Measurements from ENCODE around the gene RNGTT. TPM values are rescaled to one million over a fixed set of nuclear protein-coding genes. Genes with fewer than 3 reads are reported as not detected.
A peak's percentile ranks its signal among the peaks of the same experiment; 100 is the strongest.

The RNGTT gene
- 1 to 10 TPM; 2.6 to 6.1 (median 3.5) TPM for total RNA-seq
- 1 to 10 TPM; 1.7 to 2.9 TPM for polyA plus RNA-seq

DNA sequence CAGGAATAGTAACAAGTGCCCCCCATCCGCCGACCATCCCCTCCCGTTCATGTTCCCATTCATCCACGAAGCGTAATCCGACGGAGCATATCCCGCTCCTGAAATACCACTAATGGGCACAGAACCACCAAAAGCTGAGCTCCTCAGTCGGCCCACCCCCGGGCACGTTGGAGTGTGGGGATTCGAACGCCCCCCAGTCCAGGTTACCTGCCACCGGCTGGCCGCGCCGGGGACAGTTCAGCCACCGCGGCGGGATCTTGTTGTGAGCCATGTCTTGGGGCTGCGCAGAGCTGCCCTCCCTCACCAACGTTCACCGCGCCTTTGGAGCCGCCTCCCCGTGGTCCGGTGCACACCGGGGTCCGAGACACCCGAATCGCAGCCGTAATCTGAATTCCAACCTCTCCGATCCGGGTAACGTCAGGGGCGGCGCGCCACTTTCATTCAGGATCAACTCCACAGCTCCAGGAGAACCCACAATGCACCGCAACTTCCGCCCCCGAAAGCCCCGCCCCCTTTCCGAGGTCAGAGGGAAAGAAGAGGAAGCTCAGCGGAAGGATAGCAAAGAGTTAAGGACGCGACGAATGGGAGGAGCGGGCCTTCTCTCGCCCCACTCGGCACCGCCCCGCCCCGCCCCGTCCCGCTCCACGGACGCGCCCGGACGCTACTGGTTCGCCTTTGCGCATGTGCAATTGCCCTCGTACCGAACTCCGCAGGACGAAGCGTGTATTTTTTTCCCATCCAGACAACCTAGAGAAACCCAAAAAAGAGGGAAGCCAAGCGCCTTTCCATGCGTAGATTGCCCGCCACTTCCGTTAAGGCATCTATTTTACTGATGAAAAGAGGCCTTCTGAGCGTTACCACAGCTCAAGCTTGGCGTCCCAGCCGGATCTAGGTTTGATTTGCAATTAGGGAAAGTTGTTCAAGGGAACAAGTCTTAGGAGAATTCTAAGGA lies at the start of gene RNGTT:
Gene RNGTT, minus strand, starts transcription at position 480 of the 952 bp plus-strand sequence. Its CDS starts 209 bp downstream, at position 271.
- Histone ChIP-seq H3K27me3 (no peaks in the 10 kb centered on the region), H3K4me3 (peak within 1 kb of the TSS; percentile 86 to 98 (median 90)), H3K27ac (peak within 1 kb of the TSS; percentile 53 to 76 (median 66)), H3K36me3 (no peaks in the 10 kb centered on the region), H3K4me1 (peaks cover 9 to 12% (median 11%) of the 10 kb centered on the region in 3 donors), H3K9me3 (no peaks in the 10 kb centered on the region)
- TF ChIP-seq, protein P1, sequence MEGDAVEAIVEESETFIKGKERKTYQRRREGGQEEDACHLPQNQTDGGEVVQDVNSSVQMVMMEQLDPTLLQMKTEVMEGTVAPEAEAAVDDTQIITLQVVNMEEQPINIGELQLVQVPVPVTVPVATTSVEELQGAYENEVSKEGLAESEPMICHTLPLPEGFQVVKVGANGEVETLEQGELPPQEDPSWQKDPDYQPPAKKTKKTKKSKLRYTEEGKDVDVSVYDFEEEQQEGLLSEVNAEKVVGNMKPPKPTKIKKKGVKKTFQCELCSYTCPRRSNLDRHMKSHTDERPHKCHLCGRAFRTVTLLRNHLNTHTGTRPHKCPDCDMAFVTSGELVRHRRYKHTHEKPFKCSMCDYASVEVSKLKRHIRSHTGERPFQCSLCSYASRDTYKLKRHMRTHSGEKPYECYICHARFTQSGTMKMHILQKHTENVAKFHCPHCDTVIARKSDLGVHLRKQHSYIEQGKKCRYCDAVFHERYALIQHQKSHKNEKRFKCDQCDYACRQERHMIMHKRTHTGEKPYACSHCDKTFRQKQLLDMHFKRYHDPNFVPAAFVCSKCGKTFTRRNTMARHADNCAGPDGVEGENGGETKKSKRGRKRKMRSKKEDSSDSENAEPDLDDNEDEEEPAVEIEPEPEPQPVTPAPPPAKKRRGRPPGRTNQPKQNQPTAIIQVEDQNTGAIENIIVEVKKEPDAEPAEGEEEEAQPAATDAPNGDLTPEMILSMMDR (IDR thresholded peaks at IDR 0.05): no peak
- peak; percentile 98 to 99 (median 99) for DNase-seq
- peak; percentile 9 for FAIRE-seq
- intact Hi-C loops (cut with DNase I): no loop called here
- peak; percentile 99 to 100 (median 100) for ATAC-seq
- 0 to 1% methylated on average over 68 to 74 of the region's 74 CpGs for WGBS, 2 donors

DNA sequence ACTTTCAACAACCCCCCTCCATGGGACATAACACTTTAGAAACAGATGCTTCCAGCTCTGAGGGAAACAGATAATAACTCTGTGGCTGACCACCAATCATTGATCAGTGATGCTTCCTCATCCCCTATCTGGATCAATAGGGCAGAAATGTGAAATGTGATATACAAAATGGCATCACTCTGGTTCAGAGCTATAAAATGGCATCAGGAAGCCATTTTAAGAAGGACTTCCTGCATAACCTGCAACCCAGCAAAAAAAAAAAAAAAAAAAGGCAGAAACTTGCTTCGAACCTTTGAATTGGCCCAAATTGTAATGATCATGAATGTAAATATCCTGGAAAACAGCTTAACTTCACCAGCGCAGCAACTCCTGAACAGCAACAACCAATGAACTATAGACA lies 48.0 kb upstream of the RNGTT start:
- Histone ChIP-seq H3K27me3 (no peaks in the 10 kb centered on the region), H3K4me1 (no peaks in the 10 kb centered on the region), H3K27ac (no peak overlapping the region), H3K4me3 (no peak overlapping the region), H3K9me3 (no peaks in the 10 kb centered on the region), H3K36me3 (no peaks in the 10 kb centered on the region)
- intact Hi-C loops (cut with DNase I): no loop called here
- ATAC-seq (no peak), FAIRE-seq (no peak), DNase-seq (no peak)
- TF ChIP-seq, protein P1 (IDR thresholded peaks at IDR 0.05): no peak
- 96 to 98% methylated on average over 2 of the region's 2 CpGs for WGBS, 2 donors

DNA sequence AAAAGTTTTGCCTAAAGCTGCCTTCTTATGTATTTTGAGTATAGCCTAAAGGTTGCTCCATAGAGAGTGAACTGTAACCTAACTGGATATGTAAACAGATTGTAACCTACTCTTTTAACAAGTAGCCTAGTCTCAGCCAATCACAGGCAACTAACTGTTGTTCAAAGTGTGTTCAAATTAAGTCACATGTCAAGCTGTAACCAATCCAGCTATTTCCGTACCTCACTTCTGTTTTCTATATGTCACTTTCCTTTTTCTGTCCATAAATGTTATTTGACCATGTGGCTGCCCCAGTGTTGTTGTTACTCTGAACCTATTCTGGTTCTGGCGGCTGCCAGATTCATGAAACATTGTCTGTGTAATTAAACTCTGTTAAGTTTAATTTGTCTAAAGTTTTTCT lies 47.4 kb upstream of the RNGTT start:
- intact Hi-C loops (cut with DNase I): no loop called here
- FAIRE-seq (no peak), ATAC-seq (no peak), DNase-seq (no peak)
- TF ChIP-seq, protein P1 (IDR thresholded peaks at IDR 0.05): no peak
- Histone ChIP-seq H3K27me3 (no peaks in the 10 kb centered on the region), H3K4me3 (no peak overlapping the region), H3K9me3 (no peaks in the 10 kb centered on the region), H3K36me3 (no peaks in the 10 kb centered on the region), H3K4me1 (no peaks in the 10 kb centered on the region), H3K27ac (no peak overlapping the region)
- WGBS, 2 donors: 56 to 64% methylated on average over 2 of the region's 2 CpGs

DNA sequence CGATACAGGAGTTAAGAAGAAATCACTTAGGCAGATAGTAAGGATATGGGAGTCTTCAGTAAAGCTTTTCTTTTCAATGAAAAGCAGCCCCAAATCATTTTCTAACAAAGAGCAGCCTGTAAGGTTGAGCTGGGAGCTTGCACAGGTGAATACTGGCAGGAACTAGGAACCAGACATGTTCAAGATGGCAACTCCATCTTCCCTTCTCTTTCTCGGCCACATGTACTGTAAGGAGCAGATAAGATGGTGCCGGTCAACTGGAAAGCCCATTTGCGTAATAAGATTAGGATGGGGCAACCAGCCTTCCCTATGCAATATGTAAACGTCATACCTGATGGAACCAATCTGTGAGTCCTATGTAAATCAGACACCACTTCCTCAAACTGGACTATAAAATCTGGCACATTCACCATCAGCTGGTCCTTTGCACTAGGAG lies 46.2 kb upstream of the RNGTT start:
- H3K27ac ChIP-seq: no peak overlapping the region
- DNase-seq (no peak), FAIRE-seq (no peak), ATAC-seq (no peak)
- WGBS, 2 donors: 77 to 83% methylated on average over 5 of the region's 5 CpGs
- no peak overlapping the region for H3K4me3 ChIP-seq
- H3K36me3 ChIP-seq: no peaks in the 10 kb centered on the region
- H3K27me3 ChIP-seq: no peaks in the 10 kb centered on the region
- TF ChIP-seq, protein P1 (IDR thresholded peaks at IDR 0.05): no peak
- intact Hi-C loops (cut with DNase I): no loop called here
- no peaks in the 10 kb centered on the region for H3K9me3 ChIP-seq
- H3K4me1 ChIP-seq: no peaks in the 10 kb centered on the region

Data from pancreas (tissue), 10 donors.